Upper lobe of left lung (tissue), 6 donors: Measurements from ENCODE around the gene GLT6D1. TPM values are rescaled to one million over a fixed set of nuclear protein-coding genes. Genes with fewer than 3 reads are reported as not detected.

Experiments used
- ATAC-seq, 2 donors: fragments of 200-7000 bp; cut with Tn5 transposase; one replicate each; pipeline ENCODE4 v1.9.1; 2022; ENCODE audit warnings: mild to moderate bottlenecking in 2 of 2, moderate library complexity in 2 of 2; ENCODE audit not compliant: low FRiP score in 2 of 2
- DNase-seq, 2 donors: peaks; one replicate each; pipeline ENCODE4 v3.0.0-alpha.2; 2019 to 2020
- H3K27ac ChIP-seq, 4 donors: fragments of 200-600 bp; sonication (generic); one replicate each; pipeline ENCODE4 v1.5.1; 2016 to 2019
- H3K27me3 ChIP-seq, 4 donors: fragments of 200-600 bp; sonication (generic); one replicate each; pipeline ENCODE4 v1.5.1; 2017 to 2019
- H3K36me3 ChIP-seq, 4 donors: fragments of 200-600 bp; sonication (generic); one replicate each; pipeline ENCODE4 v1.5.1; 2016 to 2019
- H3K4me1 ChIP-seq, 4 donors: fragments of 200-600 bp; sonication (generic); one replicate each; pipeline ENCODE4 v1.5.1; 2018 to 2019
- H3K4me3 ChIP-seq, 4 donors: fragments of 200-600 bp; sonication (generic); one replicate each; pipeline ENCODE4 v1.5.1; 2017 to 2019; ENCODE audit warnings: mild to moderate bottlenecking in 2 of 4, moderate library complexity in 1 of 4
- H3K9me3 ChIP-seq, 4 donors: fragments of 200-600 bp; sonication (generic); one replicate each; pipeline ENCODE4 v1.5.1; 2018 to 2019
- EP300 ChIP-seq, 4 donors: sonication (generic); formaldehyde crosslinking; IDR thresholded peaks; one replicate each; pipeline ENCODE4 v1.5.1; 2017; ENCODE audit warnings: antibody characterized with exemption in 4 of 4, control low read depth in 2 of 4
- POLR2A ChIP-seq, 4 donors: fragments of 450-650 bp; IDR thresholded peaks; one replicate each; pipeline ENCODE4 v1.5.1; 2016 to 2017; ENCODE audit warnings: antibody characterized with exemption in 4 of 4, mild to moderate bottlenecking in 2 of 4
- POLR2AphosphoS5 ChIP-seq, 2 donors: sonication (generic); formaldehyde crosslinking; IDR thresholded peaks; one replicate each; pipeline ENCODE4 v1.5.1; 2017; ENCODE audit warnings: antibody characterized with exemption in 2 of 2
- WGBS, 2 donors: methylation state at CpG; one replicate each; pipeline ENCODE4 v1.1.5; 2017 to 2018; 5-methylcytosine and 5-hydroxymethylcytosine counted together
- total RNA-seq, 6 donors: library from RNA; depleted of rRNA in 4 of 6; stranded (reverse); fragments of >200 nt in 4 of 6; gene quantifications; one replicate each; pipeline versions ENCODE4 v1.1.0 to v1.2.1, GENCODE V29; 2016 to 2021
- TF ChIP-seq, protein P1 (sequence below), 6 experiments: fragments of 450-650 bp in 4 of 6; fragments of 200-600 bp in 2 of 6; sonication (generic) in 2 of 6; IDR thresholded peaks; one replicate each; pipeline ENCODE4 v1.5.1; 2016 to 2019; ENCODE audit warnings: antibody characterized with exemption in 6 of 6
- donor health status: DM: no; HTN: no; CAD: no; lungs with moderate emphysema.
- donor health status: DM: no; HTN: yes; CAD: no; lungs with severe emphysema.

Gene GLT6D1
- total RNA-seq, 6 donors from 2014 or later = not detected

DNA sequence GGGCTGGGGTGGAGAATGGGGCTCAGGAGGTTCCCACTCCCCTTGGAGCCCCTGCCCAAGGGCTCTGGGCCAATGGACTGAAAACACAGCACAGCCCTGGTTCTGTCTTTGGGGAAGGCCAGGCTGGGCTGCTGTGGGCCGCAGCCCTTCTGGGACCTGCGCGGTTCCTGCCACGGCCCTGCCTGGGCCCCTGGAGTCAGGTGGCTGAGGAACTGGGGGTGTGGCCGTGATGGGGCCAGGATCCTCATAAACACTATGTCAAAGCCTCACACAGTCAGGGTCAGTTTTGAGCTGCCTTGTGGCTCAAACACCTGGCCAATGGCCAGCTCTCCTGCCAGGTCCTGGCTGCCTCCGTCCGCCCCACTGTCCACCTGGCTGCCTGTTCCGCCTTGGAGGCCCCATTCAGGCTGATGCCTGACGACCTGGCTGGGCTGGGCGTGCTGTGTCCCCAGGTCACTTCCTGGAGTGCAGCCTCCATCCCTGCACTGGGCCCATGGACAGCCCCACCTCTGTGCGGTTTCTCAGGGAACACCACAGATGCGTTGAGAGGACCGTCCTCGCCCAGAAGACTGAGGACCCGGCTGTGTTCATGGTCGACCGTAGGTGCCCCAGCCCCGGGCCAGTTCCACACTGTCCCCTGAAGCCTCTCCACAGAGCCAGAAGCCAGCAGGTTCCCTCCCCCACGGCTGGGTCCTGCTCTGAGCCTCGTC is 50.3 kb downstream of the GLT6D1 start:
- Histone ChIP-seq H3K4me1 (peaks cover 0 to 3% (median 0%) of the 10 kb centered on the region in 4 donors), H3K36me3 (no peaks in the 10 kb centered on the region), H3K4me3 (no peak overlapping the region), H3K9me3 (no peaks in the 10 kb centered on the region), H3K27ac (no peak overlapping the region), H3K27me3 (no peaks in the 10 kb centered on the region)
- TF ChIP-seq, protein P1, sequence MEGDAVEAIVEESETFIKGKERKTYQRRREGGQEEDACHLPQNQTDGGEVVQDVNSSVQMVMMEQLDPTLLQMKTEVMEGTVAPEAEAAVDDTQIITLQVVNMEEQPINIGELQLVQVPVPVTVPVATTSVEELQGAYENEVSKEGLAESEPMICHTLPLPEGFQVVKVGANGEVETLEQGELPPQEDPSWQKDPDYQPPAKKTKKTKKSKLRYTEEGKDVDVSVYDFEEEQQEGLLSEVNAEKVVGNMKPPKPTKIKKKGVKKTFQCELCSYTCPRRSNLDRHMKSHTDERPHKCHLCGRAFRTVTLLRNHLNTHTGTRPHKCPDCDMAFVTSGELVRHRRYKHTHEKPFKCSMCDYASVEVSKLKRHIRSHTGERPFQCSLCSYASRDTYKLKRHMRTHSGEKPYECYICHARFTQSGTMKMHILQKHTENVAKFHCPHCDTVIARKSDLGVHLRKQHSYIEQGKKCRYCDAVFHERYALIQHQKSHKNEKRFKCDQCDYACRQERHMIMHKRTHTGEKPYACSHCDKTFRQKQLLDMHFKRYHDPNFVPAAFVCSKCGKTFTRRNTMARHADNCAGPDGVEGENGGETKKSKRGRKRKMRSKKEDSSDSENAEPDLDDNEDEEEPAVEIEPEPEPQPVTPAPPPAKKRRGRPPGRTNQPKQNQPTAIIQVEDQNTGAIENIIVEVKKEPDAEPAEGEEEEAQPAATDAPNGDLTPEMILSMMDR (IDR thresholded peaks at IDR 0.05) = no peak
- no peak for TF ChIP-seq POLR2A (IDR thresholded peaks at IDR 0.05)
- TF ChIP-seq POLR2AphosphoS5 (IDR thresholded peaks at IDR 0.05) = no peak
- TF ChIP-seq EP300 (IDR thresholded peaks at IDR 0.05) = no peak
- 88% methylated on average over 6 to 20 of the region's 20 CpGs for WGBS, 2 donors
- ATAC-seq (peak; percentile 8 to 9), DNase-seq (no peak)

DNA sequence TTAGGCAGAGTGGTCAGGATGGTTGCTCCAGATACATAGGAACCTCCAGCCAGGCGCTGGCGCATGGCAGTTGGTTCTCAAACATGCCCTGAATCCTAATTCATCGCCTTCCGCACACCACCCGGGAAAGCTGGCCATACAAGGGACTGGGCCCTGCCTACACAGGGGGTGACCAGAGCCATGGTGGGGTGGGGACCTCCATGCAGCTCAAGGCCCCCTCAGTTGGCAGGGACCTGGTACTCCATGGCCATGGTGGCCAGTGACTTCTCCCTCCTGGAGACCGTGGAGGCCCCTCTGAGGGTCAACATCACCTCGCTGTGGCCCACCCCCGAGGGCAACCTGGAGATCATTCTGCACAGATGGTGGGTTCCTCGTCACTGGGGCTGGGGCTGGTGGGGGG is 51.0 kb downstream of the GLT6D1 start:
- TF ChIP-seq POLR2AphosphoS5 (IDR thresholded peaks at IDR 0.05) = no peak
- TF ChIP-seq EP300 (IDR thresholded peaks at IDR 0.05) = no peak
- TF ChIP-seq POLR2A (IDR thresholded peaks at IDR 0.05) = no peak
- TF ChIP-seq, protein P1 (IDR thresholded peaks at IDR 0.05) = no peak
- H3K27me3 ChIP-seq = no peaks in the 10 kb centered on the region
- H3K4me1 ChIP-seq = peaks cover 0 to 3% (median 0%) of the 10 kb centered on the region in 4 donors
- DNase-seq = no peak
- no peaks in the 10 kb centered on the region for H3K36me3 ChIP-seq
- 86 to 97% methylated on average over 4 to 5 of the region's 9 CpGs for WGBS, 2 donors
- ATAC-seq = no peak
- no peaks in the 10 kb centered on the region for H3K9me3 ChIP-seq
- H3K27ac ChIP-seq = no peak overlapping the region
- no peak overlapping the region for H3K4me3 ChIP-seq

DNA sequence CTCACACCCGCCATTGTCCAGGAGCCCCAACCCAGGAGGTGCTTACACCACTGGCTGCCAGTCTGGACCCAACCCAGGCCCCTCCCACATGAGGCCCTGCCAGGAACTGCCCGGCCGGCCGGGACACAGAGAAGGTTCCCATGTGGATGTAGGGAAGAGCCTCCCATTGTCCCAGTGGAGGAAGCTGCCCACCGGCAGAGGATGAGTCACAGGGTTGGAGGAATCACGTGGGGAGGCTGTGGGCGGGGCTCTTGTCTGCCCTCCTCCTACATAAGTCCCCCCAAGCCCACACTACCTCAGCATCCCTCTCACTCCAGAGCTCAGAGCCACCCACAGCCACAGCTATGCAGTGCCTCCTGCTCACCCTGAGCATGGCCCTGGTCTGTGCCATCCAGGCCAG is 51.7 kb downstream of the GLT6D1 start:
- Histone ChIP-seq H3K27me3 (no peaks in the 10 kb centered on the region), H3K36me3 (no peaks in the 10 kb centered on the region), H3K4me3 (no peak overlapping the region), H3K9me3 (no peaks in the 10 kb centered on the region), H3K27ac (no peak overlapping the region), H3K4me1 (peaks cover 0 to 3% (median 0%) of the 10 kb centered on the region in 4 donors)
- DNase-seq = no peak
- 40% methylated on average over 6 of the region's 7 CpGs; no CpG with 5 or more reads in 1 of the 2 donors for WGBS, 2 donors
- no peak for TF ChIP-seq POLR2A (IDR thresholded peaks at IDR 0.05)
- no peak for TF ChIP-seq EP300 (IDR thresholded peaks at IDR 0.05)
- TF ChIP-seq, protein P1 (IDR thresholded peaks at IDR 0.05) = no peak
- no peak for TF ChIP-seq POLR2AphosphoS5 (IDR thresholded peaks at IDR 0.05)
- ATAC-seq = no peak

DNA sequence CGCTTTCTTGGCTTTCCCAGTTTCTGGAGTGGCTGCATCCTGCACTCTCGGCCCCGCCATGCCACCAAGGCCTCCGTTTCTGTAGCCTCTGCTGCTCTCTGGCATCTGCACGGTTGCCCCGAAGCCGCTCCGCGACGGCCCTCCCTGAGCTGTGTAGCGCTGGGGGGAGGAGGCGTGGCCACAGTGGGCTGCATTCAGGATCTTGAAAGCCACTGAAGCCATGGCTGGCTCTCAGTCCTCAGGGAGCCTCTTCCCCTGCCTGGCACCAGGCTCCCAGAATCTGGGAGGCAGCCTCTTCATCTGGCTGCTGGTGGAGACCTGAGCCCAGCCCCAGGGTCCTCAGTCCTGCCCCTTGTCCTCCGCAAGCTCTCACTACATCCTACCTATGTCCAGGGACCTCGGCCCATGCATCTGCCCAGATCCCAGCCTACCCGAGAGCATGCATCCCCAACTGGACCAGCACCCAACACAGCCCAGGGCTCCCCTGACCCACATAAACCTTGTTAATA is 52.7 kb downstream of the GLT6D1 start:
- no peaks in the 10 kb centered on the region for H3K27me3 ChIP-seq
- TF ChIP-seq POLR2AphosphoS5 (IDR thresholded peaks at IDR 0.05) = no peak
- DNase-seq (no peak), ATAC-seq (no peak)
- no peaks in the 10 kb centered on the region for H3K36me3 ChIP-seq
- no peak overlapping the region for H3K4me3 ChIP-seq
- no peaks in the 10 kb centered on the region for H3K9me3 ChIP-seq
- H3K4me1 ChIP-seq = peaks cover 0 to 3% (median 0%) of the 10 kb centered on the region in 4 donors
- no peak overlapping the region for H3K27ac ChIP-seq
- WGBS, 2 donors = 71 to 80% methylated on average over 12 to 15 of the region's 15 CpGs

DNA sequence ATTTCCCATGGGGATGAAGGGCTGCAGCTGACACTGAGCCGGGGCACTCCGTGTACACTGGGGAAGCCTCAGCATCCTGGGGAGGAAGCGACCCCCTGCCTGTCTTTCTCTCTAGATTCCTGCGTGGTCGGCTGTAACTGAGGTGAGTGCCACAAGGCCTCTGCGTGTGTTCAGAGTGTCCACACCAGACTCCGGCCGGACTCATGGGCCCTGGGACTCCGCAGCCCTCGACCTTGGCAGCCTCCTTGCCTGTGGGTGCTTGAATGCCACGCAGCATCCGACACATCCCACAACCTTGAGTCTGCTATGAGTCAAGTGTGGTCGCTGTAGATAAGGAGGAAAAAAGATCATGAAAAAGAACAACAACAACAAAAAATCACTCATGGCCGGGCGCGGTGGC is 54.4 kb downstream of the GLT6D1 start:
- DNase-seq (no peak), ATAC-seq (no peak)
- no peaks in the 10 kb centered on the region for H3K9me3 ChIP-seq
- H3K36me3 ChIP-seq = no peaks in the 10 kb centered on the region
- peaks cover 0 to 3% (median 0%) of the 10 kb centered on the region in 4 donors for H3K4me1 ChIP-seq
- no peak overlapping the region for H3K27ac ChIP-seq
- no peak overlapping the region for H3K4me3 ChIP-seq
- TF ChIP-seq POLR2AphosphoS5 (IDR thresholded peaks at IDR 0.05) (no peak), EP300 (IDR thresholded peaks at IDR 0.05) (no peak), POLR2A (IDR thresholded peaks at IDR 0.05) (no peak)
- TF ChIP-seq, protein P1 (IDR thresholded peaks at IDR 0.05) = no peak
- no peaks in the 10 kb centered on the region for H3K27me3 ChIP-seq
- WGBS, 2 donors = 68 to 71% methylated on average over 14 to 16 of the region's 16 CpGs
